HG02642 (cell line): ENCODE results near the gene SUSD3.
A peak's percentile ranks its signal among the peaks of the same experiment; 100 is the strongest.
"Not testable (repeated sequence)": the region's sequence is repeated elsewhere in the genome, so short reads cannot be mapped to it uniquely, and the experiment has no call there.

Experiments used
- ATAC-seq: cut with Tn5 transposase; IDR thresholded peaks from one replicate; pipeline ENCODE4 v1.9.1; 2021; ENCODE audit warnings: mild to moderate bottlenecking; ENCODE audit not compliant: unreplicated experiment, poor library complexity

The SUSD3 gene

DNA sequence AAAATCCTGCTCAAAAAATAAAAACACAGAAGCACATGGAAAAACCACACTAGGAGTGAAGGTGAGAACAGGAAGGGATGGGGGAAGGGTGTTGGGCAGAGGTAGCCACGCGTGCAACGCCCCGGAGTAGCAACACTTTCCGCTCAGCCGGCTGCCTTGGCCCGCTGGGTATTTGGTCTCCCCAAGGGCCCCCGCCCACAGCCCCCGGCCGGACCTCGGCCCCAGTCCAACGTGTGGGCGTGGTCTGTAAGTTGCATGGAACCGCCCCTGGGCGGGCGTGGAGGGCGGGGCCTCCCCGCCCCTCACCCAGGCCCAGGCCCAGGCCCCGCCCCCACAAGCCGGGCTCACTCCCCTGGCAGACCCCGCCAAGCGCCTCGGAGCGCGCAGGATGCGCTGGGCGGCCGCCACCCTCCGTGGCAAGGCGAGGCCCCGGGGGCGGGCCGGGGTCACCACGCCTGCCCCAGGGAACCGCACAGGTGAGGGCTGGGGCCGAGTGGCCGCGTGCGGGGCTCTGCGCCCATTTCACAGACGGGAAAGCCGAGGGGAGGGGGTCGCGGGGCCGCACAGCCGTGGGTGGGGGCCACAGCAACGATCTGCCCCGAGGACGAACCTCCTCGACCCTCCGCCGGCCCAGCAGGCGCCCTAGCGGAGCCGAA is at the start of gene SUSD3:
TSS of gene SUSD3 (plus strand) at position 347 of the 656 bp plus-strand sequence. CDS start at position 389, 42 bp downstream.
- peak; percentile 65 for ATAC-seq

DNA sequence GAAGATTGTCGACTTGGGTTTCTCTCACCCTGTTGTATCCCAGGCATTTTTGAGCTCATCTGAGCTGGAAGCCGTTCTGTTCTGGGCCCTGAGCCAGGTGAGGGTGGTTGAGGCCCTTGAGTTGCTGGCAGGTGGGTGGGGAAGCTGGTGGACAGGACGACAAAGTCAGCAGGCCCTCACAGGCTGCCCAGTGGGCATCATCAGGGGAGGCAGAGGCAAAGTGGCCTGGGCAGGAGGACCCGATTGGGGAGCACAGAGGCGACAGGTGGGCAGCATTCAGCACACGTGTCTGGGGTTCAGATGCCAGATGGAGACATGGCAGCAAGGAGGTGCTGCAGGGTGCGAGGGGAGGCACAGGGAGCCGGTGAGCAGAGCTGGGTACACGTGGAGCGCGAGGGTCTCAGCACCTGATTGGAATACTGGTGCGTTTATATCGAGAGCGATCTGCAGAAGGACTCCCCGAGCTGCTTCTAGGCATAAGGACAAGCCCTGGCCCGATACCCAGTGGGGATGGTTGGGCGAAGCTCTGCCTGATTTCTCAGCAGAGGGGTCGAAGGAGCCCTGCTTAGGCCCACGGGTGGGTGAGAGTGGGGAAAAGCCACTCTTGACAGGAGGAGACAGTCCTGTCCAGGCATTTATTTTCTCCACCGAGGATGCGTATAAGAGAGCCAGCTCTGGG is 49.0 kb upstream of the SUSD3 start:
- no peak for ATAC-seq

DNA sequence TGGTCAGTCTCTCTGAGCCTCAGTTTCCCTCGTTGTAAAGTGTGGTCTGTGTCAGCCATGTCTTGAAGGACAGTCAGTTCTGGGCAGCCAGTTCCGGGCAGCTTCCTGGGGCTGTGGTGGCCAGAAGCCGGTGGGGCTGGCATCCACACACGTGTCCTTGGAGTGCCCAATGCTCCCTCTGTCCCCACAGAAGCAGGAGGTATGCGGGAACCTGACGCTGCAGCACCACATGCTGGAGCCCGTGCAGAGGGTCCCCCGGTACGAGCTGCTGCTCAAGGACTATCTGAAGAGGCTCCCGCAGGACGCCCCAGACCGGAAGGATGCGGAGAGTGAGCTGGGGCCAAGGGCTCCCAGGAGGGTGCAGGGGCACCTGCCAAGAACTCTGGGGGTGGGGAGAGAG is 48.4 kb upstream of the SUSD3 start:
- no peak for ATAC-seq

DNA sequence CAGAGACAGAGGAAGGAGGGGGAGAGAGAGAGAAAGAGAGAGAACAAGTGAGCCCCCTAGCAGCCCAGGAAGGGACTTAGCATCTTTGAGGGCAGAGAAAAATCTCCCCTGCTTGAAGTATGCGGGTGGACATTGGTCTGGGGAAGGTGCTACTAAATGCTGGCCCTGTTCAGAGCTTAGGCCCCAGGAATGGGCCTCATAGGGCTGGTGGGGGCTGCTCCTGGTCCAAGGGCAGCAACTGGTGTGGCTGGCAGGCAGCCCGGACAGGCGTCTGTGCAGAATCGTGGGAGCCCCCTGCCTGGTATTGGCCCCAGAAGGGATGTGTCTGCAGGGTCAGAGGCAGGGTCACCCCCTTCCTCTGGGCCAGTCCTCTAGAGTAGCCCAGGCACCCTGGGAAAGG is 47.8 kb upstream of the SUSD3 start:
- ATAC-seq: no peak

DNA sequence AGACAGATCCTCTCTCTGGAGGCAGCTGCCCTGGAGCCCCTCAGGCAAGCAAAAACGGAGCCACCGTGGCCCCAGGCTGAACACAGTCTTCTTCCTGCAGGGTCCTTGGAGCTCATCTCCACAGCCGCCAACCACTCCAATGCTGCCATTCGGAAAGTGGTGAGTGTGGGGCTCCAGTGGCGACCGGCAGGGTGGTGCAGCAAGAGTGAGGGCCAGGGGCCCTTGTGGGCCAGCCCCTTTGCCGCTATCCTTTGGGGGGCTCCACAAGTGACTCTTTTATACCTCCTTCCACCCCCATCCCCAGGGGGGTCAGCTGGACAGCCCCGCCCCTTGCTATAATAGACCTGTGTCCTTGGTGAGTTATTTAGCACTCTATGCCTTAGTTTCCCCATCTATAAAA is 47.4 kb upstream of the SUSD3 start:
- no peak for ATAC-seq

DNA sequence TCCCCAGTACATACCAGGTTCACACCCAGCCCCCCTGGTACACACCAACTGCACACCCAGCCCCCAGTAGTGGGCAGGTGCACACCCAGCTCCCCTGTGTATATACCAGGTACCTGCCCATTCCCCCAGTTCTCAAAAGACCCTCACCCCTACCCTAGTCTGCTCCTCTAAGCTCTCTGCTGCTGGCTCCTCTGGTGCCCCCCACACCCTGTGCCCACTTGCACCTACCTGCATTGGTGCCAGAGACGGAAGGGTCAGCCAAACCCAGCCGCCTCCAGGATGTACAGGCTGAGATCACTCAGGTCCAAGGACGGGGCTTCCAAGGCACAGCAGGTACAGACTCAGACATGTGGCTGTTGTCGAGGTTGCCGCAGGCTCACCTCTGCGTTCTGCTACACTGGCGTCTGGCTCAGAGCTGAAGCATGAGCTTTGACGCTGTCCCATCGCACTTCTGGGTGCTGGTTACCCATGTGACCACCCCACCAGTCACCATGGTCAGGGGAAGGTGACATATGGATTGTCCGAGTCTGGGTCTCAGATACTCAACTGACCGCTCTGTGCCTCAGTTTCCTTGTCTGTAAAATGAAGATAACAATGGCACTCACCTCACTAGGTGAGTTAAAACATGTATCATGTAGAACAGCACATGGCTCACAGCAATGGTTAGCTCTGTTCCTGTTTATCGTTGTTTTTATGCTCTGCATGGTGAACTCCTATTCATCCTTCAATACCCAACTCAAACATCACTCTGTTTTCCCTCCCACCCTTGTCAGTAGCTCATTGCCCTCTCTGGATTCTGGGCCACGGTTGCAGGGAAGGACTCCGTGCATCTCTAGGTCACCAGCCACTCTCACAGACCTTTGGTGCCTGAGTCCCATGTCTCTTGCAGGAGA is 45.3 kb upstream of the SUSD3 start:
- no peak for ATAC-seq

DNA sequence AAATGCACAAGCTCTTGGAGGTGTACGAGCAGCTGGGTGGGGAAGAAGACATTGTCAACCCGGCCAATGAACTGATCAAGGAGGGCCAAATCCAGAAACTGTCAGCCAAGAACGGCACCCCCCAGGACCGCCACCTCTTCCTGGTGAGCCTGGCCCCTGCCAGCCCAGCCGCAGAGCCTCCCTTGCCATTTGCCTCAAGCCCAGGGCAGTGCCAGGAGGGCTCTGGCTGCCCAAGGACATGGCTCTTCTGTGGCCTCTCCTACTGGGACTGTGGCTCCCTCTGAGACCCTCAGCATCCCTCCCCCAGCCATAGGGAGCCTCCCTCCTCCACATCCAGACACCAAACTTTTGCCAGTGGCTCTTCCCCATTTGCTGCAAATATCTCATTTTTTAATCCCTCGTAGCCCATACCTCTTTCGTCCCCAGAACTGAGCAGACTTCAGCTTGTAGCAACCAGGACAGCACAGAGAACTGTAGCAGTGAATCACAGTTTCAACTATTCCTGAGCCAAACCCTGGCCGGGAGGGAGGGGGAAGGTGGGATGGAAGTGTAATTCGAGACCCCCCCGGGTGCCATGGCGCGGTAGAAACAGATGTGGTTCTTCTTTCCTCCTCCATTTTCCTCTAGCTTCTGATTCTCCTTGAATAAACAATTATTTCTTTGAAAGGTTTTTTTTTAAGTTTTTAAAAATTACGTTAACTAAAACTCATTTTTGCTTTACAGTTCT is 44.5 kb upstream of the SUSD3 start:
- no peak for ATAC-seq

DNA sequence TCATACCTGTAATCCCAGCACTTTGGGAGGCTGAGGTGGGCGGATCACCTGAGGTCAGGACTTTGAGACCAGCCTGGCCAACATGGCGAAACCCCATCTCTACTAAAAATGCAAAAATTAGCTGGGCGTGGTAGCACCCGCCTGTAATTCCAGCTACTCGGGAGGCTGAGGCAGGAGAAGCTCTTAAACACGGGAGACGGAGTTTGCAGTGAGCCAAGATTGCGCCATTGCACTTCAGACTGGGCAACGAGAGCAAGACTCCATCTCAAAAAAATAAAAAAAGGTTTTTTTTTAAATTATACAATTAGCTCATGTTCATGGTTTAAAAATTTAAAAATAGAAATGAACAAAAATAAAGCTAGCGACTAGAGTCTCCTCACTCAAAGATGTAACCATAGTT is 43.3 kb upstream of the SUSD3 start:
- ATAC-seq: not testable (repeated sequence)

DNA sequence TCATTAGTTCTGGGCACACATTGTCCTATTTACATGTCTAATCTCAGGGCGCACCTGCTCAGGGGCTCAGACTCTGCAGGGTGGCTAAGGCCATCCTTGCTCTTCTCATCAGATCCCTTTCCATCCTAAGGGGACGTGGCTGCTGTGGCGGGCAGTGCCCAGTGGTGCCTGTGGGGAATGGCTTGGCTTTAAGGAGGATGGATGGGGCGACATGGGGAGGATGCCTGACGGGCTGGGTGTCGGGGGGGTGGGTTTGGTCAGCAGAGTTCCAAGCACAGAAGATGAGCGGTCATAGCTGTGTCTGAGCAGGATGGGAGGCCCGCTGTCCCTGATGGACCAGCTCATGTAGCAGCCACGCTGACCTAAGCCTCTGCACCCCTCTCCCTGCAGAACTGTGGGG is 40.9 kb upstream of the SUSD3 start:
- ATAC-seq: no peak

DNA sequence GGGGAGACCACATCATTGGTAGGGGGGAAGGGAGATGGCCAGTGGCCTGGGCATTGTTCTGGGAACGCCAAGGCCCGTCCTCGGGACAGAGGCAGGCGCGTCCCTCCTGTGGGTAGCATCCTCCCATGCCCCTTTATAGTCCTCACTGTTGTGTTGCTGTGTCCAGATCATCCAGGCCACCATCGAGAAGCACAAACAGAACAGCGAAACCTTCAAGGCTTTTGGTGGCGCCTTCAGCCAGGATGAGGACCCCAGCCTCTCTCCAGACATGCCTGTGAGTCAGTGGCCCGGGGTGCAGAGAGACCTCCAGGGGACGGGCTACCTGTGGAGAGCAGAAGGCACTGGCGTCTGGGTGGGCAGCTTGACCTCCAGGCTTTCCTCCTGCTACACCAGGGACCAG is 38.4 kb upstream of the SUSD3 start:
- no peak for ATAC-seq

DNA sequence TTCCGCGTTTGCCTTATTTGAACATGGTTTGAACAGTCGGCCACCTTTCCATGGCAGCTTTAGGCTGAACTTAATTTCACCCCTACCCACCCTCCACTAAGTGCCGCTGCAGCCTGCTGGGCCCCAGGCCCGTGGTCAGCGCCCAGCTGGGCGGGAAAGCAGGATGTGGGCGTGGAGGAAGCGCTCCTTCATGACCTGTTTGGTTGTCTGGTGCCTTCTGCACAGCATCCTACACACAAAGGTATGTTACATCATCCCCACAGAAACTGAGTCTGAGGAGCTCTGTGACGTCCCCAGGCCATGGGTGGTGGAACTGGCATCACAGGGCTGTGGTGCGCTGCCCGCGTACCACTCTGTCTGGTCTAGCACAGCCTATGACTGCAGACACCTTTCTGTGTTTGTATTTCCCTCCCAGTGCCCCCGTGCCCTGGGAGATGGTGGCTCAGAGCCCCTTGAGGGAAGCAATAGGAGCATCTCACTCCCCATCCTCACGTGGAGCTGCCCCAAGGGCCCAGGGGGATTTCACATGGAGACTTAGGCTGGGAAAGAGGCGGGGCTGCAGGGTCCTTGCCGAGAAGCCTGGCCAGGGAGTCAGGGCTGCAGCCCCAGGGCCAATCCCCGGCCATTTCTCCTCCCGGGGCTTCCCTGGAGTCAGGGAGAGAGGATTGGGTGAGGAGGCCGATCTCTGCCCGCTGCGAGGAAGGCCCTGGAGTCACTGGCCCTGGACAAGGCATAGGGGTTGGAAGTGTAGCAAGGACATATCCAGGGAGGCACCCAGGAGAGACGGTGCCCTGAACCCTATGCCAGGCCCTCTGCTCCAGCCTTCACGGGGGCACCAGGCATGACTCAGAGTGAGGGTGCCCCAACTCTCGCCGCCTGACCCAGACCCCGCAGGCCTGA is 37.5 kb upstream of the SUSD3 start:
- ATAC-seq: no peak

DNA sequence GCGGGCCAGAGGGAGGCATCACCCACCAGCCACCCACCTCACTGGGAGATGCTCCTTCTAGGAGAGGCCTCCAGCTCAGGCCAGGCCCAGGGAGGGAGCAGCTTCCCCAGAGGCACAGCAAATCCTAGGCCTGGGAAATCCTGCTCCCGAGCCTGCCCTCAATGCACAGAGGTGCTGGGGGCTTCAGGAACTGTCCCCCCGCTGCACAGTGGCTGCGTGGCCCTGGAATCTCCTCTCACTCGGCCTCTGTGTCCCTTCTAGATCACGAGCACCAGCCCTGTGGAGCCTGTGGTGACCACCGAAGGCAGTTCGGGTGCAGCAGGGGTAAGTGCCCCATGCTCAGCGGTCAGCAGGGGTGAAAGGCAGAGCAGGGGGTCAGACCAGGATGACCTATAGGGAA is 36.4 kb upstream of the SUSD3 start:
- ATAC-seq: no peak

DNA sequence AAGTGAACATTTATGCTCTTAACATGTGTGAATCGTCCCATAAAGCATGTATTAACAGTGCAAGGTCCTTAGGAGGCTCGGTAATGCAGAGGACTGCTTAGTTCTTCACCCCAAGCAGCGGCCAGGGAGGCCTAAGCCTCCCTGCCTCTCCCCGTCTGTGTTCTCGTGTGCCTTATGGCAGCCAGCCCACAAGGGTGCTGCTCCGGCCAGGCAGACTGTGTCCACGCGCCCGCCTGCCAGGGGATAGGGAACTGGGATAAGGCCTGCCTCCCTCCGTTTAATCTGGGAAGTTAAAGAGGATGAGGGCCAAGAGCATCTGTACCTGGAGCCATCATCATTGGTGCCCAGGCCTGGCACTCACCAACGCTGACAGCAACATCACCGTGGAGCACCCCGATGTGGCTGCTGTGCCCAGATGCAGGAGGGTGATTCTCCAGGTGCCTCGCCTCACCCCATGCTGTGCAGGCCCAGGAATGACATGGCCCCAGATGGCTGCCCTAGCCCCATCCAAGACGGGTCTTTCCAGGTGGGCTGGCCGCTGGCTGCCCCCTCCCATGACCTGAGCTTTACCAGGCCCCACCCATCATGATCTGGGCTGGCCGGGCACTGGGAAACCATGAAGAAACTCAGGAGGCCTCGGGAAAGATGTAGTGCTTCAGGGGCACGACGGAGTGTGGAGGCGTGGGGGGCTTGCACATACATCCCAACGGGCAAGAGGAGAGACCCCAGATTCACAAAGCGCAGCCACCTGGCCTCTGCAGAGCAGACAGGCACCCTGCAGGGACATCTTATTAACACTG is 35.6 kb upstream of the SUSD3 start:
- ATAC-seq: no peak

DNA sequence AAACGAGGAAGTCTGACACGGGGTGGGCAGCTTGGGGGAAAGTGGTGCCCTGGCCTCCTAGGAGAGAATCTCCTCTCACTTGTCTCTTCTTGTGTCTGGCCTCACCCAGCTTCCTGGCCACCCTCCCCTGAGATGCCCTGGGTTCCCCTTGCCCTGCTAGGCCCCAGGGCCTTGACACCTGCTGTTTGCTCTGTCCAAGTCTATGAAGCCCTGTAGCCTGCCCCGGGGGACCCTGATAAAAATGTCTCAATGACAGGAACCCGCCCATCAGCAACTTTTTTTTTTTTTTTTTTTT is 35.0 kb upstream of the SUSD3 start:
- ATAC-seq: no peak

DNA sequence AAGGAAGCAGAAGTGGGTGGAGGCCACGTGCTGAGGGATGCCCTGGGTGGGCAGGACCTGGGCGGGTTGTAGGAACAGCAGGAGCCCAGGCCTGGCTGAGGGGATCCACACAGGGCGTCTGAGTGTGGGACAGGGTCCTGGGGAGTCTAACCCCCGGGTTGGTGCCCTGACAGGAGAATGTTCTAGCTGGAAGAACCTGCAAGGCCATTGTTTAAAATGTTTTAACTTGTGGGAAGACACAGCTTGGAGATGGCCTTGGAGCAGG is 33.9 kb upstream of the SUSD3 start:
- ATAC-seq: no peak

DNA sequence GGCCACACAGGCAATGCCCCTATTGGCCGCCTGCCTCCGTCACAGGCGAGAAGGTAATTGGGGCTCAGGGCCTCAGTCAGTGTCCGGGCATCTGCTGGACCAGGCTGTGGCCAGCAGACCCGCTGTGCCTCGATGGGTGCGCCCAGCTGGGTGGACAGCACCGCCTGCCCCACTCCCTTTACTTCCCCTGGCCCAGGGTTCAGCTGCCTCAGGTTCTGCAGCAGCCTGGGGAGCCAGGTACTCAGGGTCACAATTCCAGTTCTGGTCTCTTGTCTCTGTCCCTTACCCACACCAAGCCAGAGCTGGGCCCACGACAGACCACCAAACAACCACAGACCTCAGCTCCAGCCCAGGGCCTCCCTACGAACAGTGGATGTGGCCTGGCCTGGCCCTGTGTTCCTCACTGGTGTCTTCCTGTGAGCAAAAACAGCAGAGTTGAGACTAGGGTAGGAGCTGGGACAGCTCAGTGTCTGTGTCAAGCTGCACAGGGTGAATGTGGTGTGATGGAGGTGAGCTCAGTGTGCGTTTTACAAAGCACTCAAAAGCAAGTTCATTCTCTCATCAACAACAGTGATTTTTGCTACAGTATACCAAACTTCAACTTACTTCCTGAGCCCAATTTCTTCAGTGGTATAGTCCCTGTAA is 33.4 kb upstream of the SUSD3 start:
- ATAC-seq: no peak

DNA sequence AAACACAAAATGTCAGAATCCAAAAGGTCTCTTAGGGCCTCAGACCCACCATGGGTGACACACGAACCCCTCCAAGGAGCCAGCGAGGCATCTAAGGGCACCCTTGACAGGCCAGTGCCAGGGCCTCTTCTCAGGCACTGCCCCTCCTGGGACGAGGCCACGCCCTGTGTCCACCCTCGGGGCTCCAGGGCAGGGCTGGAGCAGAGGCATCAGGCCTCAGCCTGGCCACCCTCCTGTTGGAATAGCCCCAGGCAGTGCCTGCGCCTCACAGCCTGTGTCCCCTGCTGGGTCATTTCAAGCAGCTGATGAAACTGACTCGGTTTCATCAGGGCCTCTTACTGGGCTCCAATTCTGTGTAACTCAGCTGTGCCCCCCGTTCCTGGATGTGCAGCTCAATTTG is 32.8 kb upstream of the SUSD3 start:
- ATAC-seq: no peak

DNA sequence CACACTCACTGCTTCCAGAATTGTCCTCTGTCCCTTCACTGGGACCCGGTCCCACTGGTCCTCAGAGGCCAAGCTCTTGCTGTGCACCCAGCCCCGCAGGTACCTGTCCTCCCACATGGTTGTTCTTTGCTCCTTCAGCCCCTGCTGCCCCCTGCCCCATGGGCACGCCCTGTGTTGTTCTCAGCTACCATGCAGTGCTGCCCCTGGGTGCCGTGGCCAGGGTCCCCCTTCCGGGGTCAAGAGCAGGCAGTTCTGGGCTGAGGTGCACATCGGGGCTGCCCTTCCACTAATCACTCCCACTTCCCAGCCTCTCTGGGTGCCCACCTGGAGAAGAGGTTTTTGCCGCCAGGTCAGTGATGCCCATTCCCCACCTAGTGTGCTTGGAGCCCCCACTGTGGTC is 31.9 kb upstream of the SUSD3 start:
- ATAC-seq: no peak

DNA sequence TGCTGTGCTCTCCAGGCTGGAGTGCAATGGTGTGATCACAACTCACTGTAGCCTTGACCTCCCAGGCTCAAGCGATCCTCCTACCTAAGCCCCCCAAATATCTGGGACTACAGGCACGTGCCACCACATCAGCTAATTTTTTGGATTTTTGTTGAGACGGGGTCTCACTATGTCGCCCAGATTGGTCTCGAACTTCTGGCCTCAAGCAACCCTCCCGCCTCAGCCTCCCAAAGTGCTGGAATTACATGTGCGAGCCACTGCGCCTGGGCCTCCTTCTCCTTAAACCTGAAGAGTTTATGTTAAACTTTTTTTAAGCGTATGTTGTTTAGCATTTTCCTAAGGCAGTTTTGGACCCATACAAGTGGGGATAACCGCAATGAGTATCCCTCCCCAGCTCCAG is 30.8 kb upstream of the SUSD3 start:
- no peak for ATAC-seq
